Measurements from ENCODE around the gene AJUBA. TPM values are rescaled to one million over a fixed set of nuclear protein-coding genes. Genes with fewer than 3 reads are reported as not detected.
A peak's percentile ranks its signal among the peaks of the same experiment; 100 is the strongest.

AJUBA gene
- total and polyA plus RNA-seq, 2 experiments from 2014 or later: 17.8 to 70.7 TPM

- no peak overlapping the region for H3K4me3 ChIP-seq
- peaks cover 11% of the 10 kb centered on the region for H3K4me1 ChIP-seq (ENCODE audit: insufficient read depth)
- no peaks in the 10 kb centered on the region for H3K36me3 ChIP-seq (ENCODE audit: low read depth)
- no peak overlapping the region for H3K4me2 ChIP-seq (ENCODE audit: unreplicated experiment)
- no peaks in the 10 kb centered on the region for H4K20me1 ChIP-seq (ENCODE audit: insufficient read depth)
- no peaks in the 10 kb centered on the region for H3K9me3 ChIP-seq (ENCODE audit: low read depth)
- DNase-seq: no peak
- no peaks in the 10 kb centered on the region for H3K9me2 ChIP-seq (ENCODE audit: insufficient read depth)
- peaks cover 14% of the 10 kb centered on the region for H3F3A ChIP-seq (ENCODE audit: insufficient read depth)
- in situ Hi-C loops (cut with MboI): no loop called here
- no peak overlapping the region for H3K9ac ChIP-seq
- 98 to 99% methylated on average over 3 of the region's 3 CpGs for WGBS, 2 experiments (ENCODE audit: low coverage in 1 of 2, low lambda C conversion rate in 2 of 2, missing lambda C conversion rate in 2 of 2)
- H2AFZ ChIP-seq: no peak overlapping the region
- no peak for TF ChIP-seq EZH2phosphoT487 (IDR thresholded peaks at IDR 0.05; ENCODE audit: insufficient read depth, low read depth)
- H3K79me2 ChIP-seq (ENCODE audit: insufficient read depth): peaks cover 20% of the 10 kb centered on the region
- H3K27ac ChIP-seq: no peak overlapping the region
- no peaks in the 10 kb centered on the region for H3K27me3 ChIP-seq (replicated peaks; ENCODE audit: insufficient read depth)
These were observed 50.2 kb downstream of the AJUBA start for GRCh38 chr14:22932146-22932545.

GRCh38 chr14:22929961-22930364 lies 52.4 kb downstream of the AJUBA start:
- peak overlapping the region; percentile 71 for H3K9ac ChIP-seq
- in situ Hi-C loops (cut with MboI): no loop called here
- no peak for DNase-seq
- no peaks in the 10 kb centered on the region for H3K9me3 ChIP-seq (ENCODE audit: low read depth)
- peak overlapping the region; percentile 88 for H3K27ac ChIP-seq
- H3K4me3 ChIP-seq: peak overlapping the region; percentile 78
- H3K4me1 ChIP-seq (ENCODE audit: insufficient read depth): peaks cover 21% of the 10 kb centered on the region
- H3F3A ChIP-seq (ENCODE audit: insufficient read depth): peaks cover 14% of the 10 kb centered on the region
- TF ChIP-seq EZH2 (IDR thresholded peaks at IDR 0.05; ENCODE audit: insufficient read depth, poor library complexity, severe bottlenecking) (no peak), EZH2phosphoT487 (IDR thresholded peaks at IDR 0.05; ENCODE audit: insufficient read depth, low read depth) (no peak)
- H3K9me2 ChIP-seq (ENCODE audit: insufficient read depth): no peaks in the 10 kb centered on the region
- peak overlapping the region; percentile 93 for H3K4me2 ChIP-seq (ENCODE audit: unreplicated experiment)
- H3K36me3 ChIP-seq (ENCODE audit: low read depth): peaks cover 7% of the 10 kb centered on the region; the same call in 1 of the 2 replicates
- H3K27me3 ChIP-seq (replicated peaks; ENCODE audit: insufficient read depth): no peaks in the 10 kb centered on the region
- H4K20me1 ChIP-seq (ENCODE audit: insufficient read depth): no peaks in the 10 kb centered on the region
- peaks cover 35% of the 10 kb centered on the region for H3K79me2 ChIP-seq (ENCODE audit: insufficient read depth)
- peak overlapping the region; percentile 94 for H2AFZ ChIP-seq
- 0% methylated on average over 2 of the region's 2 CpGs for WGBS, 2 experiments (ENCODE audit: low coverage in 1 of 2, low lambda C conversion rate in 2 of 2, missing lambda C conversion rate in 2 of 2)

GRCh38 chr14:22929104-22929960 lies 53.0 kb downstream of the AJUBA start, which contains the start of gene PRMT5:
Gene PRMT5, minus strand, starts transcription at chr14:22929376. Its CDS starts 15 bp downstream, at chr14:22929361.
- in situ Hi-C loops (cut with MboI): no loop called here
- 0 to 1% methylated on average over 51 of the region's 51 CpGs for WGBS, 2 experiments (ENCODE audit: low coverage in 1 of 2, low lambda C conversion rate in 2 of 2, missing lambda C conversion rate in 2 of 2)
- H3F3A ChIP-seq (ENCODE audit: insufficient read depth): peaks cover 14% of the 10 kb centered on the region

GRCh38 chr14:22928237-22929103 lies 53.9 kb downstream of the AJUBA start:
- TF ChIP-seq EZH2 (IDR thresholded peaks at IDR 0.05; ENCODE audit: insufficient read depth, poor library complexity, severe bottlenecking) (no peak), EZH2phosphoT487 (IDR thresholded peaks at IDR 0.05; ENCODE audit: insufficient read depth, low read depth) (no peak)
- Histone ChIP-seq H3K36me3 (ENCODE audit: low read depth) (peaks cover 19% of the 10 kb centered on the region), H3K9me2 (ENCODE audit: insufficient read depth) (no peaks in the 10 kb centered on the region), H3K27ac (peak overlapping the region; percentile 75), H3K9me3 (ENCODE audit: low read depth) (no peaks in the 10 kb centered on the region), H3K4me2 (ENCODE audit: unreplicated experiment) (peak overlapping the region; percentile 97), H3K79me2 (ENCODE audit: insufficient read depth) (peaks cover 35% of the 10 kb centered on the region), H3K4me3 (peak overlapping the region; percentile 91), H2AFZ (peak overlapping the region; percentile 84), H4K20me1 (ENCODE audit: insufficient read depth) (no peaks in the 10 kb centered on the region), H3F3A (ENCODE audit: insufficient read depth) (peaks cover 10% of the 10 kb centered on the region), H3K4me1 (ENCODE audit: insufficient read depth) (peaks cover 21% of the 10 kb centered on the region), H3K27me3 (replicated peaks; ENCODE audit: insufficient read depth) (no peaks in the 10 kb centered on the region), H3K9ac (peak overlapping the region; percentile 94)
- in situ Hi-C loops (cut with MboI): no loop called here
- peak; percentile 35 for DNase-seq
- 9 to 10% methylated on average over 12 of the region's 12 CpGs for WGBS, 2 experiments (ENCODE audit: low coverage in 1 of 2, low lambda C conversion rate in 2 of 2, missing lambda C conversion rate in 2 of 2)

More at GRCh38 chr14:22929104-22929960, 53.0 kb downstream of the AJUBA start, which contains the start of gene PRMT5:
- H3K27me3 ChIP-seq (replicated peaks; ENCODE audit: insufficient read depth): no peaks in the 10 kb centered on the region
- H3K4me3 ChIP-seq: peak within 1 kb of the TSS; percentile 91
- no peaks in the 10 kb centered on the region for H3K9me3 ChIP-seq (ENCODE audit: low read depth)
- H3K4me1 ChIP-seq (ENCODE audit: insufficient read depth): peaks cover 21% of the 10 kb centered on the region
- H3K27ac ChIP-seq: peak within 1 kb of the TSS; percentile 88
- peak within 1 kb of the TSS; percentile 94 for H3K9ac ChIP-seq
- peaks cover 12% of the 10 kb centered on the region for H3K36me3 ChIP-seq (ENCODE audit: low read depth)
- TF ChIP-seq EZH2phosphoT487 (IDR thresholded peaks at IDR 0.05; ENCODE audit: insufficient read depth, low read depth): no peak
- no peak for TF ChIP-seq EZH2 (IDR thresholded peaks at IDR 0.05; ENCODE audit: insufficient read depth, poor library complexity, severe bottlenecking)
- no peaks in the 10 kb centered on the region for H4K20me1 ChIP-seq (ENCODE audit: insufficient read depth)
- H3K4me2 ChIP-seq (ENCODE audit: unreplicated experiment): peak within 1 kb of the TSS; percentile 97
- peaks cover 35% of the 10 kb centered on the region for H3K79me2 ChIP-seq (ENCODE audit: insufficient read depth)
- DNase-seq: peak; percentile 100
- no peaks in the 10 kb centered on the region for H3K9me2 ChIP-seq (ENCODE audit: insufficient read depth)
- peak within 1 kb of the TSS; percentile 94 for H2AFZ ChIP-seq

Data from GM23248 (cell line).